SK-N-SH (cell line): Measurements from ENCODE around the gene PLCH1.
A peak's percentile ranks its signal among the peaks of the same experiment; 100 is the strongest.

Experiments
- CTCF ChIP-seq: fragments of 200-600 bp; sonication (generic); IDR thresholded peaks from 2 replicates; pipeline ENCODE4 v1.6.1; 2017; ENCODE audit warnings: antibody characterized with exemption, mild to moderate bottlenecking, moderate library complexity
- EP300 ChIP-seq, 2 experiments: IDR thresholded peaks; 2 replicates each; pipeline versions ENCODE4 v1.4.0 to v1.6.1; 2012; ENCODE audit warnings: borderline replicate concordance in 1 of 2, low read depth in 1 of 2, low read length in 1 of 2
- EZH2phosphoT487 ChIP-seq: fragments of 200-600 bp; sonication (generic); IDR thresholded peaks from 2 replicates; pipeline ENCODE4 v1.6.1; 2017; ENCODE audit warnings: low read depth, mixed run types, mild to moderate bottlenecking, antibody characterized with exemption, moderate library complexity, borderline replicate concordance
- FOXJ3 ChIP-seq: sonication (generic); formaldehyde crosslinking; IDR thresholded peaks from 2 replicates; pipeline ENCODE4 v1.5.1; 2020; ENCODE audit warnings: mild to moderate bottlenecking, missing genetic modification reagents
- GABPA ChIP-seq: IDR thresholded peaks from 2 replicates; pipeline ENCODE4 v1.4.0; 2012; ENCODE audit warnings: low read depth, mild to moderate bottlenecking
- MEF2A ChIP-seq: IDR thresholded peaks from 2 replicates; pipeline ENCODE4 v1.4.0; 2012; ENCODE audit warnings: low read depth, borderline replicate concordance
- POLR2AphosphoS5 ChIP-seq: IDR thresholded peaks from 2 replicates; pipeline ENCODE4 v1.6.1; 2012; ENCODE audit warnings: low read depth, low read length
- RAD21 ChIP-seq: IDR thresholded peaks from 2 replicates; pipeline ENCODE4 v1.6.1; 2012; ENCODE audit warnings: mild to moderate bottlenecking, low read length
- REST ChIP-seq: IDR thresholded peaks from 2 replicates; pipeline ENCODE4 v1.6.1; 2012; ENCODE audit warnings: mild to moderate bottlenecking, low read depth, low read length, moderate library complexity
- RFX5 ChIP-seq: IDR thresholded peaks from 2 replicates; pipeline ENCODE4 v1.6.1; 2012; ENCODE audit warnings: mild to moderate bottlenecking, improper control_type of control experiment, low read length
- TCF12 ChIP-seq: IDR thresholded peaks from 2 replicates; pipeline ENCODE4 v1.4.0; 2012
- YY1 ChIP-seq: IDR thresholded peaks from 2 replicates; pipeline ENCODE4 v1.4.0; 2012; ENCODE audit warnings: low read depth, mild to moderate bottlenecking
- ZBTB33 ChIP-seq: IDR thresholded peaks from 2 replicates; pipeline ENCODE4 v1.4.0; 2012; ENCODE audit warnings: low read depth, borderline replicate concordance
- TF ChIP-seq, protein P1 (sequence below): IDR thresholded peaks from 2 replicates; pipeline ENCODE4 v1.4.0; 2012; ENCODE audit warnings: low read depth

DNA sequence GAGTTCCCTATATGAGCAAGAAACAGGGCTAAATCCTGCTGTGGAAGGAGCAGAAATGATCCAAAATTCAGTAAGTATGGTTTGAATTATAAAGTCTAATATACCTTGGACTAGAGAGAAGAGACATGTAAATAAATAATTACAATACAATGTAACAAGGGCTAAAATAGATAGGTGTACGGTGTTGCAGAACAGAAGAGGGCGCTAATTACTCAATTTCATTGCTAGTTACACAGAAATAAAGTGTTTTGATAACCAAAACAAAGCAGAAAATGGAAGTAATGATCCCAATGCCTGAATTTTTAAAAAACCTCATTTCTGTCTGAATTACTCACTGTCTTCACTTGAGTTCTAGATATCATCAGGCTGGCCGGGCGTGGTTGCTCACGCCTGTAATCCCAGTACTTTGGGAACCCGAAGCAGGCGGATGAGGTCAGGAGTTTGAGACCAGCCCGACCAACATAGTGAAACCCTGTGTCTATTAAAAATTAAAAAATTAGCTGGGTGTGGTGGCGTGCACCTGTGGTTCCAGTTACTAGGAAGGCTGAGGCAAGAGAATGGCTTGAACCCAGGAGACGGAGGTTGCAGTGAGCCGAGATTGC is 8.3 kb upstream of the PLCH1 start:
- TF ChIP-seq RFX5 (no peak), EZH2phosphoT487 (no peak), CTCF (peak; percentile 60), EP300 (IDR thresholded peaks at IDR 0.05; ENCODE audit: borderline replicate concordance in 1 of 2, low read depth in 1 of 2, low read length in 1 of 2) (no peak), POLR2AphosphoS5 (no peak), YY1 (no peak), GABPA (no peak), MEF2A (no peak), TCF12 (no peak), REST (no peak), RAD21 (peak; percentile 60), FOXJ3 (CRISPR knock-in tag) (no peak), ZBTB33 (no peak)
- TF ChIP-seq, protein P1, sequence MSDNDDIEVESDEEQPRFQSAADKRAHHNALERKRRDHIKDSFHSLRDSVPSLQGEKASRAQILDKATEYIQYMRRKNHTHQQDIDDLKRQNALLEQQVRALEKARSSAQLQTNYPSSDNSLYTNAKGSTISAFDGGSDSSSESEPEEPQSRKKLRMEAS, result no peak
